Measurements from ENCODE around the gene CGB3. TPM values are rescaled to one million over a fixed set of nuclear protein-coding genes. Genes with fewer than 3 reads are reported as not detected.
"Not testable (repeated sequence)": the region's sequence is repeated elsewhere in the genome, so short reads cannot be mapped to it uniquely, and the experiment has no call there.

Gene CGB3
- total and polyA plus RNA-seq, 2 of the 4 experiments (the other 2 are of a cell fraction) = not detected

DNA sequence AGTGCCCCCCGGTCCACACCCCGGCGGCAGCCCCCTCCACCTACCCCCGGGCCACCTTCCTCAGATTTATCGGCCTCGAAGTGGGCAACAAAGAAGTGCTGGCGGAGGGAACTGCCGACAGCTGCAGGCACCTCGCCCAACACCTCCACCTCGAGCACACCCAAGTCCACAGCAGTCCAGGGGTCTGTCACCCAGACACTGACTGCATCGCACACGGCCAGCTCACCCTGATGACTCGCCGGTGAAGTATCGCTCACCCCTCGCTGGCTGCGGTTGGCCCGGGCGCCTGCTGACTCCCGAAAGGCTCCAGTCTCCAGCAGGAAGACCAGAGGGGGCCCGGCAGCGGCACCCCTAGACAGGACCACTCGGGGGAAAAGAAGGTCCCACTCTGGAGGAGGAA, 1.5 kb upstream of the CGB3 start:
- H3K9ac ChIP-seq (ENCODE audit: low read depth, low read length); BruUV-seq (replicated peaks); H2BK15ac ChIP-seq (ENCODE audit: low read depth, low read length); dilution Hi-C loops (cut with HindIII; ENCODE audit: low sequenced_read_pairs, unreplicated experiment); H3K14ac ChIP-seq (replicated peaks; ENCODE audit: low read depth, low read length); H2BK20ac ChIP-seq (ENCODE audit: low read depth, low read length); H3K4me1 ChIP-seq (ENCODE audit: control insufficient read depth, insufficient read depth, low read length); H2BK5ac ChIP-seq (ENCODE audit: low read depth, low read length, poor library complexity, severe bottlenecking); H3K4me3 ChIP-seq (ENCODE audit: insufficient read depth, low read depth, low read length); H3K27me3 ChIP-seq (ENCODE audit: control insufficient read depth, insufficient read depth, low read length); H3K79me1 ChIP-seq (ENCODE audit: low read depth in 1 of 2, low read length in 2 of 2); H3K27ac ChIP-seq (ENCODE audit: insufficient read depth, low read length); H4K5ac ChIP-seq (ENCODE audit: low read depth, low read length); H2AFZ ChIP-seq (replicated peaks; ENCODE audit: low read length, poor library complexity); H3K18ac ChIP-seq (ENCODE audit: low read depth, low read length); POLR2A ChIA-PET (ENCODE audit: unreplicated experiment); CTCF ChIA-PET; H3K23ac ChIP-seq (ENCODE audit: low read depth, low read length); H3K36me3 ChIP-seq (ENCODE audit: control insufficient read depth, insufficient read depth, low read length); H4K8ac ChIP-seq (ENCODE audit: low read depth in 2 of 2, low read length in 2 of 2); in situ Hi-C loops (cut with MboI; ENCODE audit: low sequenced_read_pairs); H4K20me1 ChIP-seq (ENCODE audit: insufficient read depth, low read length); H2AK5ac ChIP-seq (ENCODE audit: low read depth, low read length); intact Hi-C loops (cut with micrococcal nuclease); H2AK9ac ChIP-seq (replicated peaks; ENCODE audit: low read depth, low read length, poor library complexity); H4K91ac ChIP-seq (ENCODE audit: insufficient read depth, low read depth, low read length); H3K9me1 ChIP-seq (ENCODE audit: insufficient read depth, low read length); H3K9me3 ChIP-seq (ENCODE audit: control insufficient read depth, insufficient read depth, low read length); H3K4me2 ChIP-seq (ENCODE audit: low read depth, low read length); H3K56ac ChIP-seq (ENCODE audit: extremely low read depth, insufficient read depth, low read length): not testable (repeated sequence)
- Histone ChIP-seq H2BK120ac (ENCODE audit: low read depth, low read length) (0 out of 2 replicates have a peak overlapping the region, but pooled peaks have one; percentile 64), H3K4ac (ENCODE audit: low read depth, low read length) (peak overlapping the region; percentile 72; the same call in 1 of the 2 replicates)
- no CpG with 5 or more reads among the region's 23 CpGs for WGBS, 2 experiments (ENCODE audit: extremely low coverage in 2 of 2, insufficient read length in 1 of 2)
- DNase-seq (peak; percentile 14), ATAC-seq (ENCODE audit: low read depth) (peak; percentile 79)

DNA sequence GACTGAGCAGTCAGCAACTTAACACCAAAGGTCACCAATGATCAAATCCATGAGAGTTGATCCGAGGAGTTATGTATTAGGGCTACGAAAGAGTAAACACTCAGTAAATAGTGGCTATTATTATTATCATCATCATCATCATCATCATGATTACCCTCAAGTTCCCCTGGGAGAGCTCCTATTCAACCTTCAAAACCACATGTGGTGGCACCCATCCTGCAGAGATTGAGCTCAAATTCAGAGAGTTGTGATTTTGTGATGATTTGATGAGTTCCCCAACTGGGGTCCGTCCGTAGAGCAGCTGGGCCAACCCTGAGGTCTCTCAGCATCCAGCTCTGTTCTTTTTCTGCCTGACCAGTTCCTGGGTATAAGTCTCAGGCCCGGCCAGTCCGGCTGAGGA, 955 bp upstream of the CGB3 start:
- H4K5ac ChIP-seq (ENCODE audit: low read depth, low read length); BruUV-seq (replicated peaks); H3K79me1 ChIP-seq (ENCODE audit: low read depth in 1 of 2, low read length in 2 of 2); H2BK5ac ChIP-seq (ENCODE audit: low read depth, low read length, poor library complexity, severe bottlenecking); H2BK120ac ChIP-seq (ENCODE audit: low read depth, low read length); H2BK20ac ChIP-seq (ENCODE audit: low read depth, low read length); H4K8ac ChIP-seq (ENCODE audit: low read depth in 2 of 2, low read length in 2 of 2); H3K4ac ChIP-seq (ENCODE audit: low read depth, low read length); H2BK15ac ChIP-seq (ENCODE audit: low read depth, low read length); intact Hi-C loops (cut with micrococcal nuclease); H3K9me3 ChIP-seq (ENCODE audit: control insufficient read depth, insufficient read depth, low read length); POLR2A ChIA-PET (ENCODE audit: unreplicated experiment); ATAC-seq (ENCODE audit: low read depth); H2AFZ ChIP-seq (replicated peaks; ENCODE audit: low read length, poor library complexity); H2AK5ac ChIP-seq (ENCODE audit: low read depth, low read length); H3K14ac ChIP-seq (replicated peaks; ENCODE audit: low read depth, low read length); H3K9me1 ChIP-seq (ENCODE audit: insufficient read depth, low read length); H3K9ac ChIP-seq (ENCODE audit: low read depth, low read length); H2AK9ac ChIP-seq (replicated peaks; ENCODE audit: low read depth, low read length, poor library complexity); H3K4me1 ChIP-seq (ENCODE audit: control insufficient read depth, insufficient read depth, low read length); H4K91ac ChIP-seq (ENCODE audit: insufficient read depth, low read depth, low read length); H3K4me3 ChIP-seq (ENCODE audit: insufficient read depth, low read depth, low read length); in situ Hi-C loops (cut with MboI; ENCODE audit: low sequenced_read_pairs); CTCF ChIA-PET; dilution Hi-C loops (cut with HindIII; ENCODE audit: low sequenced_read_pairs, unreplicated experiment); DNase-seq; H3K18ac ChIP-seq (ENCODE audit: low read depth, low read length); H4K20me1 ChIP-seq (ENCODE audit: insufficient read depth, low read length); H3K56ac ChIP-seq (ENCODE audit: extremely low read depth, insufficient read depth, low read length); H3K23ac ChIP-seq (ENCODE audit: low read depth, low read length); H3K36me3 ChIP-seq (ENCODE audit: control insufficient read depth, insufficient read depth, low read length); H3K27me3 ChIP-seq (ENCODE audit: control insufficient read depth, insufficient read depth, low read length); H3K4me2 ChIP-seq (ENCODE audit: low read depth, low read length); H3K27ac ChIP-seq (ENCODE audit: insufficient read depth, low read length): not testable (repeated sequence)
- WGBS, 2 experiments (ENCODE audit: extremely low coverage in 2 of 2, insufficient read length in 1 of 2) = no CpG with 5 or more reads among the region's 6 CpGs

Measured in IMR-90 (cell line).